K562 (cell line): Measurements from ENCODE around the gene SLC35G2. TPM values are rescaled to one million over a fixed set of nuclear protein-coding genes. Genes with fewer than 3 reads are reported as not detected.

ENCODE experiments used
- ATF3 ChIP-seq, 2 experiments: fragments of 450-650 bp in 1 of 2; sonication (generic) in 1 of 2; formaldehyde crosslinking in 1 of 2; IDR thresholded peaks in 1 of 2; conservative IDR thresholded peaks in 1 of 2; 2 replicates each; pipeline versions ENCODE4 v1.6.1 to v1.8.1; 2016 to 2023; ENCODE audit warnings: mild to moderate bottlenecking in 2 of 2, moderate library complexity in 2 of 2, inconsistent platforms in 1 of 2, missing genetic modification reagents in 1 of 2
- CBFA2T2 ChIP-seq: fragments of 450-650 bp; conservative IDR thresholded peaks from 2 replicates; pipeline ENCODE4 v1.6.1; 2017; ENCODE audit warnings: mild to moderate bottlenecking
- CTCF ChIP-seq, 3 experiments: IDR thresholded peaks in 2 of 3; conservative IDR thresholded peaks in 1 of 3; 2 replicates each; pipeline ENCODE4 v1.5.1; 2011 to 2012; ENCODE audit warnings: low read length in 3 of 3, mild to moderate bottlenecking in 3 of 3, control low read depth in 2 of 3, improper control_type of control experiment in 1 of 3, inconsistent platforms in 1 of 3, low read depth in 1 of 3, mixed read lengths in 1 of 3, moderate library complexity in 1 of 3; ENCODE audit not compliant: insufficient read depth in 2 of 3
- E2F4 ChIP-seq: sonication (generic); formaldehyde crosslinking; IDR thresholded peaks from 2 replicates; pipeline ENCODE4 v1.8.0; 2022; ENCODE audit warnings: mild to moderate bottlenecking, low read depth, missing genetic modification reagents
- HDAC2 ChIP-seq: fragments of 450-650 bp; IDR thresholded peaks from 2 replicates; pipeline ENCODE4 v1.6.1; 2016; ENCODE audit warnings: mild to moderate bottlenecking
- HNRNPH1 ChIP-seq: fragments of 200-400 bp; formaldehyde crosslinking; optimal IDR thresholded peaks from 2 replicates; pipeline ENCODE3; 2017; ENCODE audit warnings: low read depth, mild to moderate bottlenecking, low read length, moderate library complexity
- NFIX ChIP-seq: fragments of 250-450 bp; sonication (Bioruptor Pico); IDR thresholded peaks from 2 replicates; pipeline ENCODE4 v1.4.0; 2020; ENCODE audit warnings: low read depth, mild to moderate bottlenecking, moderate library complexity
- NR2F6 ChIP-seq: fragments of 450-650 bp; formaldehyde crosslinking; IDR thresholded peaks from 2 replicates; pipeline ENCODE4 v1.4.0; 2020; ENCODE audit warnings: mild to moderate bottlenecking
- POLR2G ChIP-seq: fragments of 200-400 bp; formaldehyde crosslinking; IDR thresholded peaks from 2 replicates; pipeline ENCODE4 v1.6.1; 2017; ENCODE audit warnings: low read depth, mild to moderate bottlenecking, antibody characterized with exemption, low read length, moderate library complexity
- SRSF3 ChIP-seq: fragments of 200-400 bp; formaldehyde crosslinking; IDR thresholded peaks from 2 replicates; pipeline ENCODE4 v1.6.1; 2016; ENCODE audit warnings: mild to moderate bottlenecking, low read length, moderate library complexity; ENCODE audit not compliant: insufficient read depth
- STAT5A ChIP-seq: IDR thresholded peaks from 2 replicates; pipeline ENCODE4 v1.6.1; 2012; ENCODE audit warnings: low read length, inconsistent platforms, borderline replicate concordance
- TAF9B ChIP-seq: fragments of 450-650 bp; IDR thresholded peaks from 2 replicates; pipeline ENCODE4 v1.6.1; 2018; ENCODE audit warnings: mild to moderate bottlenecking; ENCODE audit not compliant: partially characterized antibody
- TSHZ1 ChIP-seq: fragments of 250-450 bp; sonication (Bioruptor Pico); IDR thresholded peaks from 2 replicates; pipeline ENCODE4 v1.4.0; 2020; ENCODE audit warnings: mild to moderate bottlenecking, moderate library complexity
- ZBTB34 ChIP-seq: fragments of 250-450 bp; sonication (Bioruptor Pico); IDR thresholded peaks from 2 replicates; pipeline ENCODE4 v1.8.0; 2021; ENCODE audit warnings: mild to moderate bottlenecking, moderate library complexity
- ZKSCAN8 ChIP-seq: fragments of 200-800 bp; sonication (Bioruptor generic); IDR thresholded peaks from 2 replicates; pipeline ENCODE4 v1.6.1; 2016; ENCODE audit warnings: missing genetic modification characterization, missing compliant biosample characterization
- ZNF79 ChIP-seq: fragments of 250-450 bp; sonication (Bioruptor Pico); IDR thresholded peaks from 2 replicates; pipeline ENCODE4 v1.4.0; 2020; ENCODE audit warnings: low read depth, mild to moderate bottlenecking, moderate library complexity
- polyA plus RNA-seq, 8 experiments: library from polyadenylated mRNA; depleted of rRNA in 4 of 8; stranded (reverse) in 5 of 8; unstranded in 3 of 8; fragments of >200 nt; fragmentation: Nextera tagmentation in 2 of 8; fragmentation: Illumina TruSeq in 1 of 8; extraction: Ambion mirVana in 2 of 8; extraction: Trizol in 1 of 8; gene quantifications; 2 replicates each; pipeline versions ENCODE4 v1.2.1 to v1.2.3, GENCODE V29; 2011 to 2014; ENCODE audit warnings: inconsistent platforms in 1 of 8, missing spikeins in 1 of 8
- total RNA-seq, 7 experiments: library from RNA; depleted of rRNA in 6 of 7; stranded (reverse); fragments of >200 nt in 6 of 7; fragmentation: Illumina TruSeq in 2 of 7; extraction: Trizol in 2 of 7; gene quantifications; 2 replicates each; pipeline versions ENCODE4 v1.2.1 to v1.2.3, GENCODE V29; 2011 to 2021; ENCODE audit warnings: low replicate concordance in 1 of 7

SLC35G2 gene
- total and polyA plus RNA-seq, 9 of the 15 experiments (the other 6 are each of a cell fraction or from before 2014, with no cell fraction given), result 2.6 to 5.9 (median 3.2) TPM

GRCh38 chr3:136899622-136900158 lies 80.8 kb downstream of the SLC35G2 start (continued):
- TF ChIP-seq HDAC2 (peak; percentile 89), NFIX (CRISPR knock-in tag) (no peak), POLR2G (no peak), ATF3 (IDR thresholded peaks at IDR 0.05) (no peak; the same call in 1 of the 2 replicates), ATF3 (CRISPR knock-in tag; conservative IDR thresholded peaks at IDR 0.05) (no peak), SRSF3 (no peak), TSHZ1 (CRISPR knock-in tag) (no peak), CTCF (IDR thresholded peaks at IDR 0.05 in 2 of 3, conservative IDR thresholded peaks at IDR 0.05 in 1 of 3; ENCODE audit: insufficient read depth in 2 of 3, low read depth in 1 of 3, low read length in 3 of 3) (no peak), STAT5A (peak; percentile 73; the same call in 1 of the 2 replicates), E2F4 (CRISPR knock-in tag) (no peak), ZNF79 (CRISPR knock-in tag) (no peak), ZBTB34 (CRISPR knock-in tag) (no peak), CBFA2T2 (peak; percentile 95), TAF9B (no peak), ZKSCAN8 (CRISPR knock-in tag) (0 out of 2 replicates have a peak, but pooled peaks have one; percentile 50), HNRNPH1 (no peak), NR2F6 (CRISPR knock-in tag) (no peak)
